GM19099 (cell line): ENCODE measurements around the gene SIN3A.

Experiments
- POLR2A ChIP-seq: IDR thresholded peaks from 3 replicates; pipeline ENCODE4 v1.6.1; 2011; ENCODE audit warnings: low read depth; ENCODE audit not compliant: insufficient read length; ENCODE audit errors: extremely low read depth

Gene SIN3A

DNA sequence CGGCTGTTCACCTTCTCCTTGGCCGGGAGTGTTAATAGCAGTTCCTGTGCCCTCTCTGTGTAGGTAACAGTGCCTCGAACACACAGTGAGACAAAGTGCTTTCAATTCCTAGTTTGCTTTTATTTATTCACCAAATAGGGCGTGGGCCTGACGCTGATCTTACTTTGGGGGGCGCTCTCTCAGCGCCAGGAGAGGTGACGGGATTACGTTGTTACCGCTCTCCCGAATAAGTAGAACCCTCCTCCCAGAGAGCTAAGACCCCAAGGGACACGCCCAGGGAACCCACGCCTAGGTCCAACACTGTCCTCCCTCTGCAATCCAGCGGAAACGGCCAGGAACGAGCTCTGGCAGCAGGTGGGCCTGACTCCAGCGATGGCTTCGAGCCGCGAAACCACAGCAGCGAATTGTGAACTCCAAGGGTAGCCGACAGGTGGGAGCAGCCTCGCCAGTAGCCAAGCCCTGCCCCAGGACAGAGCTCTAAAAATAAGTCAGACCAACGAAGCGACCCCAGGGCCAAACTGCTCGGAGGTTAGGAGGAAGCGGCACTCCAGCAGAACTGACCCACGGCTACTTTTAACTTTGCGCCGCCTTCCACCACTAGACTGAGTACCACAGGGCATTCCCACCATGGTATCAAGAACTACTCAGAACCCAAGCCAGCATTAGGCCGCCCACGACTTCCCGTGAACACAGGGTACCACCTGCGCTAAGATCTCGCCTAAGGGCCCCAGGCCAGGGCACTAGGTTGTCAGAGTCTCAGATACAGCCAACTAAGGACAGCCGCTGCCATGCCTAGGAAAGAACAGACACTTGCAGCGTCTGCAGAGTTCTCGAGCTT, 1.6 kb upstream of the SIN3A start:
- no peak for TF ChIP-seq POLR2A

DNA sequence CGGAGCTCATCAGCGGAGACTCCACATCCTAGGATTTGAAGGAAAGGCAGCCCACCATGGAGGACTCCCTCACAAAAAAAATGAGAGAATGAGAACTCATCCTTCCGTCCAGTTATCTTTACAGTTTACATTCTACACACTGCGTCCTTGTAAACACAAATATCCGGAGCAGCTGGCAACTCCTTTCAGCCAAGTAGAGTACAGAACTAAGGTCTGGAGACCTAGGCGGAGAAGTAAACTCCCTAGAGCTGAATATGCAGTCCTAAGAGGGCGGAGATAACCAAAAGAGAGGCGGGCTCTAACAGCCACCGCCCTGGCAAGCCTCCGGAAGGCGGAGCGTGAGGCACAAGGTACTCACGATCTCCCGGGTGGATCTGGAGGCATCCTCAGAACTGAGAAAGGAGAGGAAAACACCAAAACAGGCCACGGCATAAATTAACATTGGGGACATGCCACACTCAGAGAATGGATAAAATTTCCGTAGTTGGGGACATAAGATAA, 924 bp upstream of the SIN3A start:
- TF ChIP-seq POLR2A: no peak

DNA sequence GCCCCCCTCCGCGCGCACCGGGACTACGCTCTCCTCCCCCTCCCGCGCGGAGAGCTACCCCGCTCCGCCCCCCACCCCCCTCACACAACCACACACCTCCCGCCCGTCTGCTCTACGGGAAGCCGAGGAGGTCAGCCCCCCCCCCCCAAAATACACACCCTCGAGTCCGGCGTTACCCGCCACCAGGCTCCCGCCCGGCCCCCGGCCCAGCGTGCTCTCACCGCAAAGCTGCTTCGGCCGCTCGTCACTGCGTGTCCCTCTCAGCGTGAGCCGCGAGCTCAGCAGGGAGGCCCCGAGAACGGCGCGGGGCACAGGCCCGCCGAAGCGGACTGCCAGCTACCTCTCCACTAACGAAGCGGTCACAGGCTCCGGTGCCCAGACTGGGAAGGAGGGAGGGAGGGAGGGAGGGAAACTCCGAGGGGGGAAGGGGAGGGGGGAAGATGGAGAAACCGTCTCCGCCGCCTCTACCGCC, 252 bp downstream of the SIN3A start:
- TF ChIP-seq POLR2A: peak; percentile 27

DNA sequence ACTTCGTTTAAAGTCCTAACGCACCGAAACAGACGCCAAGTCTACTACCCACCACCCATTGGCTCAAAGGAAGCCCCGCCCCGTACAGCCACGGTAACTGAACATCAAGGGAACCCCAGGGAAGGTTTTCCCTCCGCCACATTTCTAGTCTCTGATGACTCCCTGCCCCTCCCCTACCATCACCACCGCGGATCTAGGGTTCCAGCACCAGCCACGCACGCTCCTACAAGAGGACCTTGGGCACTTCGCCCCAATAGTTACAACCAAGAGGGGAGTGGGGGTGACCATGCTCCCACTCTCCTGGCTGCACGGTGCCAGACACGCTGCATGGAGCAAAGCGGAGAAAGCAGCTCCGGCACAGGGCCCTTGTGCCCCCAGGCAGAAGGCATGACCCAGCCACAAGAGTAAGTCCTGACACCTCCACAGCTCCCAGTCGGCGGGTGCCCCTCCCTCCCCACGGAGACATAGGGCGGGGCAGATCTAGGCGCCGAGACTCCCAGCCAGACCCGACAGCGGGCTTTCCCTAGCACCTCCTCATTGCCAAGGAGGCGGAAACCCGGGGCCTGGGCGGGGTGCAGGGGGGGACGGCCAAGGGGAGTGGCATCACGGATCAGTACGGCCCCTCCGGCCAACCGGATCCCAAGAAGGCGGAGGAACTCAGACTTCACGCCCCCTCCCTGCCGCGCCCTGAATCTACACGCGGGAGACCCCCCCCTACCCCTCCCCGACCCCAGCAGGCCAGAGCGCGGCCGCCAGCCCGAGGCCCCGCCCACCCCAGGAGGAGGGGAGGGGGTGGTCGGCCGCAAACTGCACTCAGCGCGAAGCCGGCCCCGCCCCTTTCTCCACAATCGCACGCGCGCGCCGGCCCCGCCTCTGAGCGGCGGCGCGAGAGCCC, 936 bp downstream of the SIN3A start:
- no peak for TF ChIP-seq POLR2A

DNA sequence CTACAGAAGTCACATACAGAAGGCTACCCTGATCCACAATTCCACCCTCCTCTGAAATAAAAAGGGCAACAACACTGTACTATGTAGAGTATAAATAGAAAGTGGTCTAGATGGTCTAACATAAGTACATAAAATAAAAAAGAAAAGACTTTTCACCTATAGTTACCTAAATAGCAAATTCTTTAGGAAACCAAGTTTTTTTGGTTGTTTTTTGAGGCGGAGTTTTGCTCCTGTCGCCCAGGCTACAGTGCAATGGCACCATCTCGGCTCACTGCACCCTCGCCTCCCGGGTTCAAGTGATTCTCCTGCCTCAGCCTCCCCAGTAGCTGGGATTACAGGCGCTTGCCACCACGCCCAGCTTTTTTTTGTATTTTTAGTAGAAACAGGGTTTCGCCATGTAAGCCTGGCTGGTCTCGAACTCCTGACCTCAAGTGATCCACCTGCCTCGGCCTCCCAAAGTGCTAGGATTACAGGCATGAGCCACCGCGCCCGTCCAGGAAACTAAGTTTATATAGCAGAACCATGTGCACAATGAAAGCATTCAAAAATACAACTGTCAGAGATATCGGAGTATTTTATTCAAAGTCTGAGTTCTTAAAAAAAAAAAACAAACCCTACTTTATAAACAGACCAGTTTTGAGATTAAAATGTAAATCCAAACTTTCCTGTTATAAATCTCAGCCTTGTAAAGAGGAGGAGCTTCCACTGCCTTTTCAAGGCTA, 1.7 kb downstream of the SIN3A start:
- TF ChIP-seq POLR2A: no peak

DNA sequence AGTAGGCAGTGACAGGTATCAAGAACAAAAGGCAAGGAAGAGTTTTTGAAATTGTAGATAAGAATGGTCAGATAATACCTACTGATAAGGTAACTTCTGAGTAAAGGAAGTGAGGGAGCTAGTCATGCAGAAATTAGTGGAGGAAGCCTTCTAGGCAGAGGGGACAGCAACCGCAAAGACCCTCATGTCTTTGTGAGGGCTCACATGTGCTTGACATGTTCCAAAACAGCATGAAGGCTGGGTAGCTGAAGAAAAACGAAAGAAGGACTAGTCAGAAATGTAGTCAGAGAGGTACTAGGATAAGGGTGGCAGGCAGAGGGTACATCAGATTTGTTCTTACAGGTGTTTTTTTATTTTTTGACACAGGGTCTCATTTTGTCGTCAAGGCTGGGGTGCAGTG, 5.3 kb downstream of the SIN3A start:
- TF ChIP-seq POLR2A: no peak

DNA sequence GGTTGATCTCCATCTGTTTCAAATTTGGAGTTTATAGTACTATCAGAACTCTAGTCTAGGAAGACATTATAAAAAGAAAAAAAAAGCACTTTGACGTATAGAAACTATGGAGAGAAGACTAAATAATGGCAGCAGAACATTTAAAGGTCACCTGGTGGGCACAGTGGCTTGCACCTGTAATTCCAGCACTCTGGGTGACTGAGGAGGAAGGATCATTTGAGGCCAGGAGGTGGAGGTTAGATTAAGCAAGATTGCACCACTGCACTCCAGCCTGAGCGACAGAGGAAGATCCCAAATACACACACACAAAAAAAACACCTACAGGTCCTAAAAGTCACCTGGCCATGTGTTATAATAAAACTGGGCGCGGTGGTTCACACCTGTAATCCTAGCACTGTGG, 13.8 kb downstream of the SIN3A start:
- TF ChIP-seq POLR2A: no peak

DNA sequence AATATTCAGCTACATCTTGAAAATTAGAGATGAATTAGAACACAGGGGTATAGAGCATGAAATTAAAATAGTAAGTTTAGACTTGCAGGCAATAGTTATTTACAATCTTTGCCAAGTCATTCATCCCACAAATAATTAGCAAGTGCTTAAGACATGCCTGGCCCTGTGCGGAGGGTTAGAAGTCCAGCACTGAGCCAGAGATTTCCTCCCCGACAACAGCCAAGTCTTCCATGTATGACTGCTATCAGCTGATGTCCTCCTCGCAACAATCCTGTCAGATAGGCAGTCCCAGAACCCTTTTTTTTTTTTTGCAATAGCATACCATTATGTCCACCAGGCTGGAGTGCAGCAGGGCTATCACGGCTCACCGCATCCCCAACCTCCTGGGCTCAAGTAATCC, 14.6 kb downstream of the SIN3A start:
- no peak for TF ChIP-seq POLR2A

DNA sequence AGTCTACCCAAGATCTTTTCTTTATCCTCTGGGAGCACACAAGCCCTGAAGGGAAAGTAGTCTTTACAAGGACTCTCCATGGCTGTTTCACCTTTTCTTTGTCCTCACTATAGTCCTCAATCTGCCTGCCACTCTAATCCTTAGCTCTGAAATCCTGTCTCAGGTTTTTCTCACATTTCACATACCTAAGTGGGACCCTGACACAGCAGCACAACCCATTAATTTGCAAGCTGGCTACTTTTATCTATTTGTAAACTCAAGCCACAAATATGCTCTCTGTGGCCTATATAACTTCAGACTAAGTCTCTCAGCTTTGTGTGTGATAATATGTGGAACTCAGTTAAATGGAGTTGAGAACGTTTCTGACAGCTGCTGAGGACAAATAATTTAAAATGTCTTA, 19.8 kb downstream of the SIN3A start:
- TF ChIP-seq POLR2A: no peak

DNA sequence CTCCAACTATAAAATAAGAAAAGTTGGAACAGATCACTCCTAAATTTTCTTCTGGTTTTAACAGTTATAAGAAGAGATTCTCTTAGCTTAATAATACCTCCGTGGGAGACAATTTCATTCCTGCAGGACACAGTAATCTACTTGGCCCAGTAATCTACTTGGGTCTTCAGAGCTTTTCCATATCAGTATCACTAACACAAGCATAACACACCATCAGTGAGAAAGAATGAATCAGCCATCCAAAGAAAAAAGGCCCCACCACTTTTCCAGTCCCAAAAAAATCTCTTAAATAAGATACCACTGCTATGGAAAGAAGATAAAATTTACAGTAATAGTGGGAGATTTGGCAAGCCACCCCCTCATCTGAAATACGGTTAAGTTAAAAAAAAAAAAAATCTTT, 20.2 kb downstream of the SIN3A start:
- TF ChIP-seq POLR2A: no peak

DNA sequence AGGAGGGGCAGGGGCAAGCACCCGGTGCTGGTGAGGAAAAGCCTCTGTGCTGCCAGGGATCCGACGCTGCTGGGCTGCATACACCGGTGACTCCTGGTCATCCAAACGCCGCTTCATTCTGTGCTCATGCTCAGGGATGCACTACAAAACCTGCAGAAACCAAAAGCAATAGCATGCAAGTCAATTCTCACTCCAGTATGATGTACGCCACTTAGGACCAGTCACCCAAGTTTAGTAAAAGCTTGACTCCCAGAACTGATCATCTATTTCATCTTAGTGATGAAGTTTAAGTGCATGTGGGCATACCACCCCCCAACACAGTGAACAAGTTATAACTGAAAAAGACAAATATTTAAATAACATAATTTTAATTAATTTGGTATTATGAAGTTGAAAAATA, 21.2 kb downstream of the SIN3A start:
- no peak for TF ChIP-seq POLR2A

DNA sequence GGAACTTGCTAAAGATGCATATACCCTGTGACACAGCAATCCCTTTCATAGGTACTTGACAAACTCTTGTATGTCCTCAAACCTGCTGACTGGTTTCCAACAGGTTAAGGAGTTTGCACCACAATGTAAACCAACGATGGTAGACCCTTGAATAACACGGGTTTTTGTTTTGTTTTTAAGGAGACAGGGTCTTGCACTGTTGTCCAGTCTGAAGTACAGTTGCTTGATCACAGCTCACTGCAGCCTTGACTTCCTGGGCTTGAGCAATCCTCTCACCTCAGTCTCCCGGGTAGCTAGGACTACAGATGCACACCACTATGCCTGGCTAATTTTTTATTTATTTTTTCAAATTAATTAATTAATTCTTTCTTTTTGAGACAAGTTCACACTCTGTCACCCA, 23.3 kb downstream of the SIN3A start:
- TF ChIP-seq POLR2A: no peak

DNA sequence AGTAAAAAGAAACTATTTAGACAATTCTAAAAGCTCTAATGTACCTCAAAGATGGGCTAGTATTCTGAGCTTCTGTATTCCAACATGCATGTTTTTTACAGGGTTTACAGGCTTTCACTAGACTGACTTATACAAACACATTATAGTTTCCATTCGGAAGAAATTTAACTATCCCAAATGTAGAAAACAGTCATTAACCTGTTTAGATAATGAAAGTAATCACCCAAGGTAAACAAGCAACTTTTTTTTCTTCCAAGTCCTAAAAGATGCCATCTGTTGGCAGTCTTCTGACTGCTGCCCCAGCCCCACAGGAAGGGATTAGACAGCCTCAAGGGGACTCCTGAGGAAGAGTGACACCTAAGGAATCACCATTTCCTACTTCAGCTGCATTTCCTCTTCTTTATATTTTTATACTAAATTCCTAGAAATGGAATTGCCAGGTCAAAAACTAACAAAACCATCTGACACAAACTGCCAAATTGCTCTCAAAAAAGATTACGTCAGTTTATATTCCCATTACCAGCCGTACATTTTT, 25.5 kb downstream of the SIN3A start:
- no peak for TF ChIP-seq POLR2A

DNA sequence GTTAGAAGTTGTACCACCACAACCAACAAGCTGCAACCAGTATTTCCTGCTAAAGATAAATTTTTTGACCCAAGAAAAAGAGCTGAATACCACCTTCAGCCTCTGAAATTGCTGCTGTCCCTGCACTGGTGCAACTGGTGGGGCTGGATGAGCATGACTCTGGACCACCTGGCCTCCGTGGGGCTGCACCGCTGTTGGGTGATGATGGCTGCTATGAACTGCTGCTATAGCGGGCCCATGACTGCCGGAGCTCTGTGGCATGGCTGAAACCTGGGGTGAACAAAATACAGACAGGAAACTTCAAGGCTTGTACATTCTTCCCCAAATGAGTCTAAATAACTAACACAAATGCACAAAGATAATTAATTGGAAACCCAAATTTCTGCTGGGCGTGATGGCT, 28.9 kb downstream of the SIN3A start:
- no peak for TF ChIP-seq POLR2A

DNA sequence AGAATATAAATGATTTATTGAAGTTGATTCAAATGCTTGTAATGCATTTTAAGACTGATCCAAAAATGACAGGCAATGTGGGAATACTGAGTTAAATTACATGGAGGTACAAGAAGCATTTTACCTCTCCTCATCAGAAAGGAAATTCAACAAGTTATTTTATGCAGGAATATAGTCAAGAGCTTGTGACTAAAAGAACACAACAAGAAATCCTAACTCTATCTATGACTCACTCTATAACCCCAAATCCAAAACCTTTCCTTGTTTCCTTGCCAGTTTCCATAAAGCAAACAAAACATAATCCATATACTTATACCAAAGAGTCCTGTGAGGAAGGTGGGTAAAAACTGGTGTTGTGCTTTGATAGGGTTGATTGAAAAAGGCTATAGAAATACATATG, 30.8 kb downstream of the SIN3A start:
- TF ChIP-seq POLR2A: no peak
